Fibroblast of lung (primary cell): ENCODE measurements around the gene TARS2. TPM values are rescaled to one million over a fixed set of nuclear protein-coding genes. Genes with fewer than 3 reads are reported as not detected.
A peak's percentile ranks its signal among the peaks of the same experiment; 100 is the strongest.

ENCODE experiments used
- DNase-seq, 2 donors: peaks; one replicate each; pipeline versions ENCODE4 v3.0.0 to v3.0.0-alpha.2; 2010; ENCODE audit warnings: low read depth in 2 of 2
- H2AFZ ChIP-seq: 2 replicates; pipeline ENCODE4 v1.5.1; 2012; ENCODE audit warnings: low read length, control low read depth, inconsistent platforms
- H3K27ac ChIP-seq: 2 replicates; pipeline ENCODE4 v1.5.1; 2011; ENCODE audit warnings: low read length, control low read depth; ENCODE audit not compliant: insufficient read depth
- H3K27me3 ChIP-seq: 2 replicates; pipeline ENCODE4 v1.5.1; 2011; ENCODE audit warnings: mild to moderate bottlenecking, low read length; ENCODE audit not compliant: control insufficient read depth, insufficient read depth
- H3K36me3 ChIP-seq: 2 replicates; pipeline ENCODE4 v1.5.1; 2011; ENCODE audit warnings: low read length; ENCODE audit not compliant: control insufficient read depth, insufficient read depth
- H3K4me1 ChIP-seq: 2 replicates; pipeline ENCODE4 v1.5.1; 2011; ENCODE audit warnings: low read length; ENCODE audit not compliant: control insufficient read depth, insufficient read depth; ENCODE audit errors: extremely low read depth
- H3K4me2 ChIP-seq: 2 replicates; pipeline ENCODE4 v1.5.1; 2011; ENCODE audit warnings: low read length, control low read depth; ENCODE audit not compliant: insufficient read depth; ENCODE audit errors: extremely low read depth
- H3K4me3 ChIP-seq, 4 experiments: fragments of 200-600 bp in 1 of 4; sonication (generic) in 1 of 4; replicated peaks in 1 of 4; 2 replicates each; pipeline ENCODE4 v1.5.1; 2011 to 2016; ENCODE audit warnings: low read length in 4 of 4, low read depth in 3 of 4, mild to moderate bottlenecking in 3 of 4, control low read depth in 2 of 4, inconsistent platforms in 1 of 4, mixed read lengths in 1 of 4; ENCODE audit not compliant: insufficient read depth in 1 of 4; ENCODE audit errors: control extremely low read depth in 1 of 4
- H3K79me2 ChIP-seq: 2 replicates; pipeline ENCODE4 v1.5.1; 2012; ENCODE audit warnings: mild to moderate bottlenecking, low read length, inconsistent platforms; ENCODE audit not compliant: control insufficient read depth, insufficient read depth
- H3K9ac ChIP-seq: 2 replicates; pipeline ENCODE4 v1.5.1; 2011; ENCODE audit warnings: mild to moderate bottlenecking, low read length, control low read depth; ENCODE audit not compliant: insufficient read depth
- H3K9me3 ChIP-seq: 2 replicates; pipeline ENCODE4 v1.5.1; 2012; ENCODE audit warnings: low read depth, low read length; ENCODE audit not compliant: control insufficient read depth, insufficient read depth
- H4K20me1 ChIP-seq: 2 replicates; pipeline ENCODE4 v1.5.1; 2011; ENCODE audit warnings: low read length; ENCODE audit not compliant: control insufficient read depth, insufficient read depth; ENCODE audit errors: extremely low read depth
- CTCF ChIP-seq, 2 donors: IDR thresholded peaks in 1 of 2; conservative IDR thresholded peaks in 1 of 2; 1 replicate in 1 of 2; 2 replicates in 1 of 2; pipeline ENCODE4 v1.5.1; 2011 to 2012; ENCODE audit warnings: low read length in 2 of 2, control low read depth in 1 of 2, inconsistent platforms in 1 of 2, low read depth in 1 of 2, mild to moderate bottlenecking in 1 of 2
- EZH2 ChIP-seq: IDR thresholded peaks from 2 replicates; pipeline ENCODE4 v1.5.1; 2012; ENCODE audit warnings: low read length, control low read depth, mild to moderate bottlenecking; ENCODE audit errors: missing control alignments
- polyA plus RNA-seq, 2 donors: library from polyadenylated mRNA; depleted of rRNA in 1 of 2; stranded (reverse) in 1 of 2; unstranded in 1 of 2; fragments of >200 nt; gene quantifications; 2 replicates each; pipeline ENCODE4 v1.2.1, GENCODE V29; 2011 to 2012; ENCODE audit warnings: missing spikeins in 1 of 2
- total RNA-seq: library from RNA; depleted of rRNA; stranded (reverse); fragments of >200 nt; gene quantifications from 2 replicates; pipeline ENCODE4 v1.2.1, GENCODE V29; 2014

TARS2 gene
- total and polyA plus RNA-seq, 2 donors (not counting 1 experiment from before 2014, with no cell fraction given): 7.4 to 17.3 TPM

GRCh38 chr1:150507912-150508864 lies 21.0 kb downstream of the TARS2 start, which contains the start of gene ECM1:
TSS of gene ECM1 (plus strand) at chr1:150508109. CDS start at chr1:150508210, 101 bp downstream.
- peaks cover 14% of the 10 kb centered on the region for H3K4me1 ChIP-seq
- H3K4me2 ChIP-seq: peak within 1 kb of the TSS; percentile 91
- no peaks in the 10 kb centered on the region for H3K9me3 ChIP-seq
- peak; percentile 75 to 83 for DNase-seq
- peak within 1 kb of the TSS; percentile 63 for H3K9ac ChIP-seq
- no peaks in the 10 kb centered on the region for H4K20me1 ChIP-seq
- H2AFZ ChIP-seq: peak within 1 kb of the TSS; percentile 54
- peaks cover 34% of the 10 kb centered on the region for H3K36me3 ChIP-seq
- TF ChIP-seq EZH2 (no peak), CTCF (conservative IDR thresholded peaks at IDR 0.05 in 1 of 2, IDR thresholded peaks at IDR 0.05 in 1 of 2; ENCODE audit: low read depth in 1 of 2, low read length in 2 of 2) (no peak)
- H3K4me3 ChIP-seq: peak within 1 kb of the TSS; percentile 26 to 66 (median 57)
- no peaks in the 10 kb centered on the region for H3K27me3 ChIP-seq
- peaks cover 19% of the 10 kb centered on the region for H3K79me2 ChIP-seq
- H3K27ac ChIP-seq: peak within 1 kb of the TSS; percentile 91

DNA sequence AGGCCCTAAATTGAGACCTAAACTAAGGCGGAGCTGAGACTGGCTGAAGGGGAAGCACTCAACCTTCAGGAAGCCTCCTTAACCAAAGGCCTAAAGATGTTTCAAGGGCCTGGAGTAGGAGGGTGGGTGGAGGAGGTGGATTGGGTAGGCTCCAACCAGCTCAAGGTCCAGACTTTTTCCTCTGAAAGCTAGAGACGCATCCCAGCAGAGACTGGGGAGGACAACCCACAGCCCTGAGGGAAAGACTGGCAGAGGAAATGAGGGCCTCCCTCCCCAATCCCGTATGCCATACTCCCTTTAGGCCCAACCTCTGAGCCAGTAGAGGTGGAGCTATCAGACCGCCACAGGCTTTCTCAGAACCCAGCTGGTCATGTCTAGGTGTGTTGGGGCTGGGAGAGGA lies 21.8 kb downstream of the TARS2 start:
- Histone ChIP-seq H4K20me1 (no peaks in the 10 kb centered on the region), H3K4me2 (peak overlapping the region; percentile 91), H3K36me3 (peaks cover 34% of the 10 kb centered on the region), H3K79me2 (peaks cover 19% of the 10 kb centered on the region), H3K9me3 (no peaks in the 10 kb centered on the region), H3K9ac (no peak overlapping the region), H3K4me1 (peaks cover 19% of the 10 kb centered on the region), H2AFZ (no peak overlapping the region), H3K27ac (peak overlapping the region; percentile 91), H3K4me3 (peak overlapping the region in 3 of 4 experiments; percentile 55 to 66 (median 59)), H3K27me3 (no peaks in the 10 kb centered on the region)
- DNase-seq: no peak
- no peak for TF ChIP-seq CTCF (conservative IDR thresholded peaks at IDR 0.05 in 1 of 2, IDR thresholded peaks at IDR 0.05 in 1 of 2; ENCODE audit: low read depth in 1 of 2, low read length in 2 of 2)
- no peak for TF ChIP-seq EZH2

DNA sequence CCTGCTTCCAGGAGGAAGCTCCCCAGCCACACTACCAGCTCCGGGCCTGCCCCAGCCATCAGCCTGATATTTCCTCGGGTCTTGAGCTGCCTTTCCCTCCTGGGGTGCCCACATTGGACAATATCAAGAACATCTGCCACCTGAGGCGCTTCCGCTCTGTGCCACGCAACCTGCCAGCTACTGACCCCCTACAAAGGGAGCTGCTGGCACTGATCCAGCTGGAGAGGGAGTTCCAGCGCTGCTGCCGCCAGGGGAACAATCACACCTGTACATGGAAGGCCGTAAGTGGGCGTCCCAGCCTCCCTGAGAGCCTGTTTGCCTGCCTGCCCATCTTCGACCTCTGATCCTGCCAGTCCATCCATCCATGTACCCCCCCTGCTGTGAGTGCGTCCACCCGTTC lies 24.3 kb downstream of the TARS2 start:
- peaks cover 24% of the 10 kb centered on the region for H3K36me3 ChIP-seq
- no peaks in the 10 kb centered on the region for H3K9me3 ChIP-seq
- peaks cover 19% of the 10 kb centered on the region for H3K79me2 ChIP-seq
- no peak overlapping the region for H3K9ac ChIP-seq
- no peaks in the 10 kb centered on the region for H4K20me1 ChIP-seq
- H3K4me3 ChIP-seq: no peak overlapping the region
- H3K4me2 ChIP-seq: no peak overlapping the region
- peaks cover 24% of the 10 kb centered on the region for H3K4me1 ChIP-seq
- no peak for DNase-seq
- no peak overlapping the region for H3K27ac ChIP-seq
- H2AFZ ChIP-seq: no peak overlapping the region
- TF ChIP-seq CTCF (conservative IDR thresholded peaks at IDR 0.05 in 1 of 2, IDR thresholded peaks at IDR 0.05 in 1 of 2; ENCODE audit: low read depth in 1 of 2, low read length in 2 of 2) (no peak), EZH2 (no peak)
- no peaks in the 10 kb centered on the region for H3K27me3 ChIP-seq
